Stimulated activated CD8-positive, alpha-beta memory T cell treated with anti-CD3 and anti-CD28 coated beads, Interleukin-15, amount 100 ng/mL, for 1 hour (primary cell): ENCODE data around the gene CDCA5.

ENCODE experiments used
- DNase-seq: peaks from one replicate; pipeline ENCODE4 v3.0.0-alpha.2; 2020; ENCODE audit warnings: low read depth

The CDCA5 gene

GRCh38 chr11:65043881-65044501 is 39.8 kb downstream of the CDCA5 start:
- DNase-seq = no peak

GRCh38 chr11:65042891-65043290 is 40.9 kb downstream of the CDCA5 start:
- DNase-seq = no peak

- peak; percentile 64 for DNase-seq
These were observed 42.8 kb downstream of the CDCA5 start, which contains the start of gene SAC3D1 for GRCh38 chr11:65040847-65041622. TSS of gene SAC3D1 (plus strand) at chr11:65041210. CDS start at chr11:65041293, 83 bp downstream.

- DNase-seq = no peak
These were observed 43.4 kb downstream of the CDCA5 start for GRCh38 chr11:65040520-65040846.

GRCh38 chr11:65036931-65037330 is 46.9 kb downstream of the CDCA5 start:
- no peak for DNase-seq

GRCh38 chr11:65035579-65035978 is 48.3 kb downstream of the CDCA5 start:
- DNase-seq = no peak

GRCh38 chr11:65034423-65034822 is 49.4 kb downstream of the CDCA5 start:
- DNase-seq = no peak

GRCh38 chr11:65032216-65032615 is 51.6 kb downstream of the CDCA5 start:
- no peak for DNase-seq
